ENCODE results near the gene PKHD1.

PKHD1 gene

DNA sequence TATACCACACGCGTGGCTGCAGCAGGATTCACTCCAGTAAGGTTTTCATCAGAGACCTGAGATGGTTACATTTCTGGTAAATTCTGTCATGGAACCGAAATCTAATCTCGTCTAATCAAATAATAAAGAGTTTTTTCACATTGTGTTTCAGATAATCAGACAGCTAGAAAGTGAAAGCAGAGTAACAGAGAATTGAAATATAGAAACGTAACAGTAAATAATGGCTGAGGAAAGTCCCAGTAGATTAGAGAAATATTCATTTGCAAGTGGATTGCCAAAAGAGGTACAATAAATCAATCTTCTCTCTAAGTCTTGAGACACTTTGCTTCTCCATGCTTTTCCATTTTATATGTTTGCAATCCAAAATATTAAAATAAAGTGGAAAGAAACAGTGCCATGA, 42.4 kb downstream of the PKHD1 start:
- TF ChIP-seq CTCF (IDR thresholded peaks at IDR 0.05; ENCODE audit: control insufficient read depth, insufficient read depth, low read depth, low read length, missing control alignments) = no peak
- no peak overlapping the region for H3K4me3 ChIP-seq (ENCODE audit: control insufficient read depth, low read depth, low read length)
- no peak for DNase-seq (ENCODE audit: low read depth)

DNA sequence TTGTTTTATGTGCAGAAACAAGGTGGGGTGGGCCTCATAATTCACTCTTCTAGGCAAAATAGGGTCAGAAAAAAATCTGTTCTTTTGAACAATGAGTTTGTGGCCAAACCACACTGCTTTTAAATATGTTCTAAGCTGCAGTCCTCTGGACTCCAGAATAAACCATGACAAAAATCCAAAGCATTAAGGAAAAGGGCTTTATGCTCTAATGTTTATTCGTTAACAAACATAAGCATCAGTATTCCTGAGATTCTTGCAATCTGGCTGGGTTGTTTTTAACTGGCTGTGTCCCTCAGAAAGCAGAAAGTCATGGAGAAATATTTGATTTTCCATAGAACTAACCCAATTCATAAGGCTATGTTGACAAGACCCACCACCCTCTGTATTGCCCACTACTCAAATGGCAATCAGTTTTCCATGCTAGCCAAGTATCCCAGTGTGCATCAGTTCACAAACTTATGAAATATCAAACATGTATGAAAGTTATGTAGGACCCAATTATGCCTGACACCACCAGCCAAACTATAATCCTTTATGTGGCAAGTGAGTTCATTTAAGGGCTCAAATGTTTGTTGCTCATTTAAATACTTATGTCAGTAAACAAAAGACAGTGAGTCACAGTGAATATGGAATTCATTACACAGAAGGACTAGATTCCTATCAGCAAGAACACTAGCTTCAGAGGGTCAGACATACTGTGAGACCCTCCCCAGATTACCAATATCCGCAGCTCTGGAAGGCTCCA, 45.1 kb downstream of the PKHD1 start:
- H3K4me3 ChIP-seq (ENCODE audit: control insufficient read depth, low read depth, low read length) = no peak overlapping the region
- TF ChIP-seq CTCF (IDR thresholded peaks at IDR 0.05; ENCODE audit: control insufficient read depth, insufficient read depth, low read depth, low read length, missing control alignments) = no peak
- DNase-seq (ENCODE audit: low read depth) = no peak

DNA sequence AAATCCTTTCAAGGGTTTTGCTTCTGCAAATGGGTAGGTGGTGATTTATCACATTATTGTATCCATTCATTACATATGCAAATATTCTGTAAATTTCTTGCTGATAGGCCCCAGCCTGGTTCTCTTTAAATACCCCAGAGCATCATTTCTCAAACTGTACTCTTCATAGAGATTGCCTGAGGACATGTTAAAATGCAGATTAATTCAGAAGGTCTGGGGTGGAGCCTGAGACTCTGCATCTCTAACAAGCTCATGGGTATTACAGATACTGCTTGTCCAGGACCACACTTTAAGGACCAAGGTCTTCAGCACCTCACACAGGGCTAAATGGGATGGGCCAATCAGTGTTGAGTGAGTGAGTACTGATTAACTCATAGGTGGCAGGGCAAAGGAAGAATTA, 46.3 kb downstream of the PKHD1 start:
- no peak for DNase-seq (ENCODE audit: low read depth)
- TF ChIP-seq CTCF (IDR thresholded peaks at IDR 0.05; ENCODE audit: control insufficient read depth, insufficient read depth, low read depth, low read length, missing control alignments) = no peak
- H3K4me3 ChIP-seq (ENCODE audit: control insufficient read depth, low read depth, low read length) = no peak overlapping the region

GRCh38 chr6:52027699-52028098, 59.7 kb downstream of the PKHD1 start:
- DNase-seq (ENCODE audit: low read depth) = no peak
- TF ChIP-seq CTCF (IDR thresholded peaks at IDR 0.05; ENCODE audit: control insufficient read depth, insufficient read depth, low read depth, low read length, missing control alignments) = no peak
- H3K4me3 ChIP-seq (ENCODE audit: control insufficient read depth, low read depth, low read length) = no peak overlapping the region

DNA sequence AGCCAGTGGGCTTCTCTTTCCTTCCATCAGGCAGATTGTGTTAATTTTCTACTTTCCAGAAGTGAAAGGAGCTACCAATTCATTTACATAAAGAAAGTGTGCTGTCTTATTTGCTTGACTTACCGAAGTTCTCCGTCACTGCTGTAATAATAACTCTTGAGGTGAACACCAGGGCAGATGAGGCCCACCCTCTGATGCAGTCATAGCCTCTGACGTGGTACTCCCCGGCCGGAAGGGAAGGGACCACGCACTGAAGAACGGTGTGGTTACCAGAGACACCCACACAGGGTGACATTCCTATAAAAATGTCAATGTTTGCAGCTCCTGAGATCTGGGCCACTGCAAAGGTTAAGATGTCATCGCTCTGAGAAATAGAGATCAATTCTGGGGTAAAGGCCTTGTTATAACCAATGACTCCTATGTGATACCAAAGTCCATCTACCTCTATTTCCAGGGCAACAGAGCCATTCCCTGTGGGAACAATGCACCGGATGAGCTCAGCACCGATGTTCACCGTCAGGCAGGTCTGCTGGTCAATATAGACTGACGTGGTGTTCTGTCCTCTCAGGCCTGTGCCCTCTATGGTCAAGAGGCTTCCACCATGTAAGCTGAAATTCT, 62.9 kb downstream of the PKHD1 start:
- H3K4me3 ChIP-seq (ENCODE audit: control insufficient read depth, low read depth, low read length) = no peak overlapping the region
- DNase-seq (ENCODE audit: low read depth) = no peak
- TF ChIP-seq CTCF (IDR thresholded peaks at IDR 0.05; ENCODE audit: control insufficient read depth, insufficient read depth, low read depth, low read length, missing control alignments) = no peak

- no peak for DNase-seq (ENCODE audit: low read depth)
- no peak for TF ChIP-seq CTCF (IDR thresholded peaks at IDR 0.05; ENCODE audit: control insufficient read depth, insufficient read depth, low read depth, low read length, missing control alignments)
- no peak overlapping the region for H3K4me3 ChIP-seq (ENCODE audit: control insufficient read depth, low read depth, low read length)
Measured at GRCh38 chr6:52022675-52023074, 64.7 kb downstream of the PKHD1 start.
